Left forelimb (tissue), 1 donor: ENCODE results near the gene SERPINB2.
"Not testable (repeated sequence)": the region's sequence is repeated elsewhere in the genome, so short reads cannot be mapped to it uniquely, and the experiment has no call there.

Experiments
- DNase-seq: peaks from one replicate; pipeline ENCODE4 v3.0.0-alpha.2; 2018; ENCODE audit warnings: low spot score

SERPINB2 gene

DNA sequence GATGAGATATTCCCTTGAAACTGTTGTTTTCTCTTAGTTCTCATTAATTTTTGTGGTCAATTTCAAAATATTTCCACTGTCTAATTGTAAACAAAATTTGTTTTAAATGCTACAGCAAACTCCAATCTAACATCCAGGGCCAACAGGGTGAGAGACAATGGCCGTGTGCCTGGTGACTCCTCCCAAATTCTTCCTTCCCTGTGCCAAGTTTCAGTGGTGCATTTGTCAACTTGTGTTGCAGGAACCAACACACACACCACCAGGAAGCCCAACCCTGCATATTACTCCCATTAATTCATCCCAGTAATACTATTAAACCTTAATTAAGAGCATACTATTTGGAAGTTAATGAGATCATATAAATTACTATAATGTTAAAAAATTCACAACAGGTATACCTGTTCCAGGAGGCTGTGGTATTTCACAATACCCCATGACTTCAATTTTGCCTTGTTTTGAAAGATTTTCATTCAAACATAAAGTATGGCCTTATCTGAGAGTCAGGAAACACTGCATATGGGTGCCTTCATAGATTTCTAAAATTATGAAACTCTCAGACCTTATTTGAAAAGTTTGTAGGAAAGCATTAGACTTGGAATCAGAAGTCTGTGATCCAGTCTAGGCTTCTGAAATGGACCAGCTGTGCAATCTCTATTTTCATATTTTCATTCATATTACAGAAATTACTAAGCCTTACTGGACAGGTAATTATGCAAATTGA lies 1.1 kb downstream of the SERPINB2 start:
- no peak for DNase-seq

- DNase-seq = no peak
These were observed 2.1 kb downstream of the SERPINB2 start for GRCh38 chr18:63889626-63890025.

- DNase-seq = no peak
These were observed 2.9 kb downstream of the SERPINB2 start for GRCh38 chr18:63890237-63890949.

- DNase-seq = no peak
These were observed 3.4 kb downstream of the SERPINB2 start for GRCh38 chr18:63890950-63891304.

- DNase-seq = no peak
These were observed 5.1 kb downstream of the SERPINB2 start for GRCh38 chr18:63892566-63892965.

DNA sequence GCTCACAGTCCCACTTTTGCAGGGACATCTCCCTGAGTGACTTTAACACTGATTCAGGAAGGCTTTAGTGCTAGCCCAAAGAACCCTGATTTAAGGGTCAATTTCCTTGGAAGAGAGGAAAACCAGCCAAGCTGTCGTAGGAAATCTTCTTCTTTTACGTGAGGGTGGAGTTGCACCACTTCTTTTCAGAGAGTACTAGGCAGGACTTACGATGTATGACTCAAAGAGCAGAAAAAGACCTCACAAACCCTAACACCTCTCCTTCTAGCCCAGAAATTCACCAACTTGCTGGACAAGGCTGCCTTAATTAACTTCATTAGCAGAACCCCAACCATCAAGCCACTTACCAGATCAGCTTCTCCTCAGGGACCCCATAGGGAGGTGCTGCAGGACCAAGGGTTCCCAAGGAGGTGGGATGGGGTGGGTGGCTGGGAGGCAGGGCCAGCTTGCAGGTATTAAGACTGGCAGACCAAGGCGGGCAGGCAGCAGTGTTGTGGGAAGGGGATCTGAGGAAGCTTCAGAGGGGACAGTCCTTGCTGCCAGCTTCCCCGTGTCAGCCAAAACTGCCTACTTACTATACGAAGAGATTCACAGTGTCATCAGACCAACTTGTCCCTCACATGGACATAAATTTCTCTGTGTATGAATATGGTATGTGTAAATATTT lies 6.7 kb downstream of the SERPINB2 start:
- DNase-seq = no peak

DNA sequence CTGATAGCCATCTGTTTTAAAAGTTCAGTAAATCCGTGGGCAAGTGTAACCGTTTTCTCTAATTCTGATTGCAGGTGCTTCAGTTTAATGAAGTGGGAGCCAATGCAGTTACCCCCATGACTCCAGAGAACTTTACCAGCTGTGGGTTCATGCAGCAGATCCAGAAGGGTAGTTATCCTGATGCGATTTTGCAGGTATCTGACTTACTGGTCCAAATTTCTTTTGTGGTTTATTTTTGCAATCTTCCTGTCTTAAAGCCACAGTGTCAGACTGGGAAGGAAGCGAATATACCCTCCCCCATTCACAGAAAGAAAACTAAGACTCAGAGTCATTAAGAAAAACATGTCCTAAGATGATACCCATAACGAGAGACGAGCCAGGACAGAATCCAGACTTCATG lies 7.7 kb downstream of the SERPINB2 start:
- no peak for DNase-seq

- DNase-seq = no peak
These were observed 9.6 kb downstream of the SERPINB2 start for GRCh38 chr18:63897072-63897471.

GRCh38 chr18:63899206-63899605 lies 11.7 kb downstream of the SERPINB2 start:
- no peak for DNase-seq

GRCh38 chr18:63903851-63904570 lies 16.5 kb downstream of the SERPINB2 start:
- no peak for DNase-seq

DNA sequence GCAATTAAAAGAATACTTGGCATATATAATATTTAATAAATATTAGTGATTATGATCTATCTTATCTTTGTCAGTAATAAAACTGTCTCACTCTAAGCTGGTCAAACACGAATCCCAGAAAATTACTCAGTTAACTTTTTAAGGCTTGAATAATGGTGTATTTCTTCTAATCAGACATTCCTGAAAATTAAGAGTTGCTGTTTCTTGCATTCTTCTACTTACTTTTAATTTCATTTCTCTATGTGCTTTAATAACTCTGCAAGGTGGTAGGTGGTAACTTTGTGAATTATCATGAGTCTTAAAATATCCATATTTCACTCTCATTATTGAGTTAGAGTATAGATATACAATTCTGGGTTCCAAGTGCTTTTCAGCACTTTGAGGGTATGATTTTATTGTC lies 17.2 kb downstream of the SERPINB2 start:
- DNase-seq = no peak

DNA sequence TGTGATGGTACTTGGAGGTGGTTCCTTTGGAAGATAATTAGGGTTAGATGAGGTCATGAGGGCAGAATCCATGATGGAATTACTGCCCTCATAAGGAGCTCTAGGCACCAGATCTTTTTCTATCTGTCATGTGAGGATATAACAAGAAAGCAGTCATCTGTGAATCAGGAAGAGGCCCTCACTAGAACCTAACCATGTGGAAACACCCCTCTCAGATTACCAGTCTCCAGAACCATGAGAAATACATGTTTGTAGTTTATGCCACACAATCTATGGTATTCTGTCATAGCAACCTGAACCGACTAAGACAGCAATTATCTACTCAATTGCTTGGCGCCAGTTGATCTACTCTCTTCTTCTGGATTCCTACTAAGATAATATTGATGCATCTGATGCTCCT lies 17.9 kb downstream of the SERPINB2 start:
- no peak for DNase-seq

DNA sequence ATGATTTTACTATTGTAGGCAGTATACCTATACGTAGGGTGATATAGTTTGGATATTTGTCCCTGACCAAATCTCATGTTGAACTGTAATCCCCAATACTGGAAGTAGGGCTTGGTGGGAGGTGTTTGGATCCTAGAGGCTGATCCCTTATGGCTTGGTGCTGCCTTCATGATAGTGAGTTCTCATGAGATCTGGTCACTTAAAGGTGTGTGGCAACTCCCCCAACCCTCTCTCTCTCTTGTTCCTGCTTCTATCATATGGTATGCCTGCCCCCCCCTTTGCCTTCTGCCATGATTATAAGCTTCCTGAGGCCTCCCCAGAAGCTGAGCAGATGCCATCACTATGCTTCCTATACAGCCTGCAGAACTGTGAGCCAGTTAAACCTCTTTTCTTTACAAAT lies 18.6 kb downstream of the SERPINB2 start:
- DNase-seq = no peak

DNA sequence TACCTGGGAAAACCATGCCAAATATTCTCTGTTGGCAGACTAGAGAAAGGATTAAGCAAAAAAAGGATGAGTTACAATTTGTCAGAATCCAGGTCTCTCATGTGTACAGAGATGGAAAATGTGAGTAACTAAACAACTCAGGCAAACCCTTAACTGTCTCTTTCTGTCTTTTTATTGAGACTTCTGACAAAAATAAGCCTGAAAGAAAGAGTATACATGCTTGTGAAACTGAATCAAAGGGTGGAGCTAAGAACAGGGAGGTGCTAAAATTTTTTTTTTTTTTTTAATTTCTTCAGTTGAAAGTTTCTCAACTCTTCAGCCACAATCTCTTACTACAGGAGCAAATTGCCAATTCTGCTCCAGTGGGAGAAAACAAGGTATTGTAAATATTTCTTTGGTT lies 20.2 kb downstream of the SERPINB2 start, which contains the start of gene SERPINB10:
TSS of gene SERPINB10 (plus strand) at position 295 of the 400 bp plus-strand sequence. CDS start 7,553 bp downstream, outside the sequence.
- no peak for DNase-seq

- no peak for DNase-seq
These were observed 21.4 kb downstream of the SERPINB2 start for GRCh38 chr18:63908858-63909257.

- no peak for DNase-seq
These were observed 22.4 kb downstream of the SERPINB2 start for GRCh38 chr18:63909870-63910269.

- DNase-seq = no peak
These were observed 30.3 kb downstream of the SERPINB2 start for GRCh38 chr18:63917817-63918216.

DNA sequence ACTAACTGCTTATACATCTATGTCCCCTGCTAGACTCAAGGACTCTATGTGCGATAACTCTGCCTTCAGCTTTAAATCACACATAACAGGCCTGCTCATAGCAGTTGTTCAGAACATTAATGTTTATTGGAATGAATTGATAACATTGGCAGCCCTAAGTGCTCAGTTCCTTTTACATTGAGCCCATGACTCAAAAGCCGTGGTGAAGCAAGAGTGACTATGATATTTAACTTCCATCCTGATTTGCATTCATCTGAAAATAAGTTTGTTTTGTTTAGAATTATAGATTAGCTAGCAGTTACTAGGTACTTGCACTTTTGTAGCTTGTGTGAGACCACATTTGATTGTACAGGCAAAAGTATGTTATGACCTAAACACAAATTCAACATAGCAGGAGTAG lies 34.5 kb downstream of the SERPINB2 start:
- DNase-seq = no peak

DNA sequence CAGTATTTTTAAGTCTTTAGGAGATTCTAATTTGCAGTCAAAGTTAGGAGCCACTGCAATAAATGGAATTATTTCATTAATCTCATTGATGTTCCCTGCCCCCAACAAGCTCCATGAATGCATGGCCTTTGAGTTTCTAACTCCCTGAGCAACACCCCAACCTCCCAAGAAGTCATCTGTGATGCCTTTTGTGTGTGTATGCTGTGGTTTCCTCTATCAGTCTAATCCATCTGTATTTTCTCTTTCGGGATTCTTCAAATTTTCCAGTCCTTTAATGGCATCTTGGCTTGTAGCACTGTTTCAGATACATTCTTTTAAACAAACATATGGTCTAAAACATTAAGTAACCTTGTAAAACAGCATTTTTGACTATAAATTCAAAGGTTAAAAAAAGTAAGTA lies 37.0 kb downstream of the SERPINB2 start:
- no peak for DNase-seq

DNA sequence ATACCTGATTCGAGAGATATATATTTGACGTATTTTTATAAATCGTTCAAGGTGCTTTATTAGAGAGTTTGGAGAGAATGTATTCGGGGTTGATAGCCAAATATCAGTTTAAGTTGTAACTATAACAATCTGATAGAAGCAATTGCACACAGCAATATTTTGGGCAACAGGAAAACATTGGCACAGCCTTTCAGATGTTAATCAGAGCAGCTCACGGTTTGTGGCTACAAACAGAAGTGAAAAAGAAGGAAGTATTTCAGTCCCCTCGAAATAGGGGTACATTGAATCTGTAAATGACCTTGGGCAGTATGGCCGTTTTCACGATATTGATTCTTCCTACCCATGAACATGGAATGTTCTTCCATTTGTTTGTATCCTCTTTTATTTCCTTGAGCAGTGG lies 40.8 kb downstream of the SERPINB2 start:
- no peak for DNase-seq

- not testable (repeated sequence) for DNase-seq
These were observed 41.9 kb downstream of the SERPINB2 start for GRCh38 chr18:63929369-63929768.

- DNase-seq = no peak
These were observed 43.4 kb downstream of the SERPINB2 start for GRCh38 chr18:63930773-63931354.
